Nephron progenitor cell (in vitro differentiated cells): Measurements from ENCODE around the gene CFAP57.

ENCODE experiments used
- DNase-seq: peaks from one replicate; pipeline ENCODE4 v3.0.0; 2021
- H3K27ac Mint-ChIP-seq: 2 replicates; pipeline ENCODE4 v1.8.0; 2021; ENCODE audit warnings: mild to moderate bottlenecking, moderate library complexity, mixed read lengths
- H3K27me3 Mint-ChIP-seq: 2 replicates; pipeline ENCODE4 v1.8.0; 2021; ENCODE audit warnings: mild to moderate bottlenecking, low read depth, mixed read lengths; ENCODE audit not compliant: poor library complexity
- H3K36me3 Mint-ChIP-seq: 2 replicates; pipeline ENCODE4 v1.8.0; 2021; ENCODE audit warnings: low read depth, mixed read lengths
- H3K4me1 Mint-ChIP-seq: 2 replicates; pipeline ENCODE4 v1.8.0; 2021; ENCODE audit warnings: mixed read lengths
- H3K4me3 Mint-ChIP-seq: 2 replicates; pipeline ENCODE4 v1.8.0; 2021; ENCODE audit warnings: mild to moderate bottlenecking, moderate library complexity, mixed read lengths
- H3K9me3 Mint-ChIP-seq: 2 replicates; pipeline ENCODE4 v1.8.0; 2021; ENCODE audit warnings: mild to moderate bottlenecking, moderate library complexity, mixed read lengths
- CTCF ChIP-seq: fragments of 200-600 bp; sonication (generic); IDR thresholded peaks from 2 replicates; pipeline ENCODE4 v1.5.0; 2021; ENCODE audit warnings: antibody characterized with exemption

The CFAP57 gene

DNA sequence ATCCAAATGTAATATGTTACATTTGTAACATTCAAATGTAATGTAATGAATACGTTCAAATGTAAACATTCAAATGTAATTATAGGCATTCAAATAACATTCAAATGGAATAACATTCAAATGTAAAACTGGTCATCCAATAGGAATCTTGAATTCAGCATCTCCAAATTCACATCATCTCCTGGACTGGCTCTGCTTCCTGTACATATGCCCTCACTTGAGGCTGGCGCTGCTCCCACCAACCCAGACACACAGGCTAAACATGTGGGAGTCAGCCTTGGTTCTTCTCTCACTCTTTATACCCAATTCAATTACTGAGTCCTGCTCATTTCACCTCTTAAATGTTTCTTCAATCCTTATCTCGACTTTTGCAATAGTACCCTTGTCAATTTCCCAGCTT, 7.0 kb upstream of the CFAP57 start:
- DNase-seq: no peak
- no peak overlapping the region for H3K4me3 Mint-ChIP-seq
- no peaks in the 10 kb centered on the region for H3K4me1 Mint-ChIP-seq
- H3K9me3 Mint-ChIP-seq: no peaks in the 10 kb centered on the region
- TF ChIP-seq CTCF: no peak
- H3K27me3 Mint-ChIP-seq: no peaks in the 10 kb centered on the region
- peaks cover 64% of the 10 kb centered on the region for H3K36me3 Mint-ChIP-seq
- no peak overlapping the region for H3K27ac Mint-ChIP-seq

- Mint-ChIP-seq H3K27ac (no peak overlapping the region), H3K4me3 (no peak overlapping the region), H3K4me1 (peaks cover 4% of the 10 kb centered on the region), H3K36me3 (peaks cover 70% of the 10 kb centered on the region), H3K27me3 (no peaks in the 10 kb centered on the region), H3K9me3 (no peaks in the 10 kb centered on the region)
- DNase-seq: no peak
- TF ChIP-seq CTCF: no peak
Observed at GRCh38 chr1:43165765-43166164, 6.4 kb upstream of the CFAP57 start.

DNA sequence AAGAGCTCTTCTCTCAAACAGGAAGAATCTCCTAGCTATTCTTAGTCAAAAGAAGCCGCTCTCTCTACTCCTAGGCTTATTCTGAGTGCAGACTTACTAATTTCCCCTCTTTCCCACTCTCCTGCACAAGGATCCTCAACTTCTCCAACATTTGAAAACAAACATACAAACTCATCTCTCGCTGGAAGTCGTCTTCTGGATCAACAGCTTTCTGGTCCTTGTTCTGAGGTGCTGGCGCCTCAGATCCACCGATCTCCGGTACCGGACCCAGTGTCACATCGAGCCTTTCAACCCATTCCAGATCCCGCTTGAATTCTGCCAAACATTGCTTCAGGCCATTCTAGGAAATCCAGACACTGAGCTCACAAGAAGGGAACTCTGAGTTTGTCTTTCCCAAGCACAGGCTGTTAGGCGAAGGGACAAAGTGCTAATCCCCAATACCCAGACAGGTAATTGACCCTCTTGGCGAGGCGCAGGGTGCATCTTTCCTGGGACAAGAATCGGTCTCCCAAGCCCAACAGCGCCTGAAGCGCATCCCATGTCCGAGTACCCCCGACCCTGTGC, 736 bp upstream of the CFAP57 start:
- TF ChIP-seq CTCF: no peak
- no peak for DNase-seq
- Mint-ChIP-seq H3K27ac (peak overlapping the region; percentile 96), H3K4me1 (peaks cover 19% of the 10 kb centered on the region), H3K27me3 (peaks cover 18% of the 10 kb centered on the region), H3K9me3 (peaks cover 3% of the 10 kb centered on the region), H3K36me3 (peaks cover 43% of the 10 kb centered on the region), H3K4me3 (peak overlapping the region; percentile 95)

DNA sequence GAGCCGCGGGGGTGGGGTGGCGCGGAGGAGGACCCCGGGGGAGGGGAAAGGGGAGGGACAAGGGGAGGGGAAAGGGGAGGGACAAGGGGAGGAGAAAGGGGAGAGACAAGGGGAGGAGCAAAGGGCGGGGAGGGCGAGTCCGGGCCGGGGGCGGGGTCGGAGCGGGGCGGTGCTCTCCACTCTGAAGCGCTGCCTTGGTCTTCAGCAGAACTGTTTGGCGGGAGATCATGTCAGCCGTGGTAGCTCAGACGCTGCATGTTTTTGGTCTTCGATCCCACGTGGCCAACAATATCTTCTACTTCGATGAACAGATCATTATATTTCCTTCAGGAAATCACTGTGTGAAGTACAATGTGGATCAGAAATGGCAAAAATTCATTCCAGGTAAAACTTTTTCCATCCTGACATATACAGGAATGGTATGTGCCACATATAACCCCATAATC, 420 bp downstream of the CFAP57 start:
- Mint-ChIP-seq H3K4me1 (peaks cover 28% of the 10 kb centered on the region), H3K4me3 (peak overlapping the region; percentile 95), H3K27ac (peak overlapping the region; percentile 96), H3K9me3 (peaks cover 3% of the 10 kb centered on the region), H3K27me3 (peaks cover 28% of the 10 kb centered on the region), H3K36me3 (peaks cover 34% of the 10 kb centered on the region)
- TF ChIP-seq CTCF: no peak
- peak; percentile 90 for DNase-seq

GRCh38 chr1:43174873-43175272, 2.7 kb downstream of the CFAP57 start:
- Mint-ChIP-seq H3K27me3 (peaks cover 37% of the 10 kb centered on the region), H3K9me3 (peaks cover 3% of the 10 kb centered on the region), H3K36me3 (peaks cover 14% of the 10 kb centered on the region), H3K4me3 (no peak overlapping the region), H3K27ac (no peak overlapping the region), H3K4me1 (peaks cover 28% of the 10 kb centered on the region)
- no peak for DNase-seq
- no peak for TF ChIP-seq CTCF

GRCh38 chr1:43177691-43178090, 5.6 kb downstream of the CFAP57 start:
- H3K27me3 Mint-ChIP-seq: peaks cover 50% of the 10 kb centered on the region
- H3K4me1 Mint-ChIP-seq: peaks cover 10% of the 10 kb centered on the region
- H3K36me3 Mint-ChIP-seq: no peaks in the 10 kb centered on the region
- TF ChIP-seq CTCF: no peak
- DNase-seq: no peak
- H3K4me3 Mint-ChIP-seq: no peak overlapping the region
- H3K27ac Mint-ChIP-seq: no peak overlapping the region
- H3K9me3 Mint-ChIP-seq: peaks cover 3% of the 10 kb centered on the region
